ENCODE data around the gene PSG5. TPM values are rescaled to one million over a fixed set of nuclear protein-coding genes. Genes with fewer than 3 reads are reported as not detected.
"Not testable (repeated sequence)": the region's sequence is repeated elsewhere in the genome, so short reads cannot be mapped to it uniquely, and the experiment has no call there.

The PSG5 gene
- total RNA-seq, result 1.0 and 3.9 TPM in 2 replicates

DNA sequence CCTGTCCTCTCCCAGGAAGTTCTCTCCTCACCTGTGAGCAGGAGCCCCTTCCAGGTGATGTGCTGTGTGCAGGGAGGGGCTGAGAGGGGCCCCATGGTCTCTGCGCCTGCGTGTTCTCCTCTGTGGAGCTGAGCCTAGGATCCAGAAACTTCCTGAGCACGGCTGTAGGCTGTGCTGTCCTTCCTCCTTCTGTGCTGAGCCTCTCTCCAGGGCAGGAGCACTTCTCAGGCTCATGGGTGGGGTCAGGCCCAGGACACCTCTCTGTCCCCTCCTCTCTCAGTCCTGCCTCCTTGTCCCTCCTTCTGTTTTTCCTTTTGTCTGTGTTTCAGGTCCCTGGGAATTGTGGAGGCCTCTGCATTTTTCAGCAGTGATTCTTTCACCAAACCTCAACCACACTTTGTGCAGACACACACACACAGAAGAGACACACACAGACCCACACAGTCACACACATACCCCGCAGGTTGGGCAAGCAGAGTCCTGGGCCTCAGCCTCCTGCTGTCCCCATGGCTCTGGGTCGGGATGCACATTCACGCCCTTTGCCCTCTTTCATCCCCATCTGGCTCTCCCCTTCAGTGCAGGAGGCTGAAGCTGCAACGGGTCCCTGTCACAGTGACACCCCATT, at the start of gene PSG5:
Gene PSG5, minus strand, starts transcription at position 226 of the 625 bp plus-strand sequence. Its CDS starts 131 bp downstream, at position 95.
- H3K4me3 ChIP-seq (ENCODE audit: low read depth, low read length); DNase-seq (ENCODE audit: low read depth): not testable (repeated sequence)

DNA sequence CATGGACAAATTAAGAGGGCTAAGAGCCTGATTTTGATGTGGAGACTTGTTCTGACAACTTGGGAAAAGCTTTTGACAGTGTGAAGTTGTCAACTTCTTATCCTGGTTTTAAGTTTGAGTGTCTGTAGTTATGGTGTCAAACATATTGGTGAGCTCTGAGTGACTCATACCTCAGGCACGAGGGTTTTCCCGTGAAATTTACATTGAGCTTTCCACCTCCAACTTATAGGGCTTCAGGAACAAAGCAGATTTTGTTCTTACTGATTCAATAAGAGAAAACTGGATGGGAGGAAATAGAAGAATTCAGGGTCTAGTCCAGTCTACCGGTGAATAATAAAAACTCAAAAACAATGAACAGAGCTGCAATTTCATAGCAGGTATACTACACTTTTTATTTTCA, 49.4 kb upstream of the PSG5 start:
- H3K4me3 ChIP-seq (ENCODE audit: low read depth, low read length); DNase-seq (ENCODE audit: low read depth): not testable (repeated sequence)

DNA sequence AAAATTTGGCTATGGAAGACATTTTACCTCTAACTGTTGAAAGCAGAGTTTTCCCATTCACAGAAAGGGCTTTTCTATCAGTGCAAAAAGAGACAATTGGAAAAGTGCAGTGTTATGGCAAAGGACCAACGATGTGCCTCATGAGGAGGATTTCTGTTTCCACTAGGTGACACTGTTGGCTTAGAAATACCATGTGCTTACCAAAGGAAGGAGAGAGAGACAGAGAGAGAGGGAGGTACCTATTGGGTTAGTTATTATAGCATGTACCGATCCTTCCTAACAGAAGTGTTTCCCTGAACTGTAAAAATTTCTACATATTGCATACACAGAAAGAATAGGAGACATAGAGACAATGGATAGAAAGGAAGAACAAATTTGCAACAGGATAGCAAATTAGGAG, 43.0 kb upstream of the PSG5 start:
- TF ChIP-seq CTCF (conservative IDR thresholded peaks at IDR 0.05; ENCODE audit: low read depth, low read length), result peak; percentile 31
- no peak for DNase-seq (ENCODE audit: low read depth)
- no peak overlapping the region for H3K4me3 ChIP-seq (ENCODE audit: low read depth, low read length)

DNA sequence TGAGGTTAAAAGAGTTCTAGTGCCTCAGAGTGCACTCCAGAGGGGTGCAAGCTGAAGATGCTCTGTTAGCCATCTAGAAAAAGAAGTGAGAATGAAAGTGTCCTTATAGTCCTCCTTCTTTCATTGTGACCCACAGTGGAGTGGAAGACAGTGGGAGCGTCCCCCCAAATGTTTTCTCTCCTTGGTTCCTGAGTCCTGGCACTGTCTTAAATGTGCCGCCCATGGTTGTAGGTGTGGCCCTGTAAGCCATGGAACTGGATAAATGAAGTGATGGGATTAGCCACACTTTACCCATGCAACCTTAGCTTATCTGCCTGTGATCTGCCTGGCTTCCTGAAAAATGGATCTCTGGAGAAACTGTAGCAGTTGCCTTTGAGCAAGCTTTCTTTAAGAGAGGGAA, 42.4 kb upstream of the PSG5 start:
- not testable (repeated sequence) for DNase-seq (ENCODE audit: low read depth); H3K4me3 ChIP-seq (ENCODE audit: low read depth, low read length)

- not testable (repeated sequence) for DNase-seq (ENCODE audit: low read depth)
These were observed 40.6 kb upstream of the PSG5 start for GRCh38 chr19:43226986-43227385.

DNA sequence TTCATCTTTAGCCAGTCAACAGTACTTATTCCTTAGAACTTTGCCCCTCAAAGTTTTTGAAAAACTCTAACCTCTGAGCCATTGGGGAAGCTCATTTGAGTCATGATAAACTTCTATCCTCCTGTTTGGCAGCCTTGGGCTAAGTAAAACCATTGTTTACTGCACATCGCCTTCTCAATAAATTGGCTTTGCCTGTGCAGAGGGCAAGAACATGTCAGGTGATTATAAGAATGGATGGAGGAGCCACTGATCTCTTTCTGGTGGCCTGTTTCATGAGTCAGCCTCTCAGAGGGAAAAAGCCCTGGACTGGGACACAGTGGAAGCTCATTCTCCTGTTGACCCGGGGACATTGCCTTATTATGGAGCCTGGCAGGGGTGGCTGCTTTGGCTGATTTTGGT, 38.5 kb upstream of the PSG5 start:
- H3K4me3 ChIP-seq (ENCODE audit: low read depth, low read length), result no peak overlapping the region
- TF ChIP-seq CTCF (conservative IDR thresholded peaks at IDR 0.05; ENCODE audit: low read depth, low read length), result no peak
- no peak for DNase-seq (ENCODE audit: low read depth)

More at GRCh38 chr19:43226986-43227385, 40.6 kb upstream of the PSG5 start:
- not testable (repeated sequence) for H3K4me3 ChIP-seq (ENCODE audit: low read depth, low read length)

DNA sequence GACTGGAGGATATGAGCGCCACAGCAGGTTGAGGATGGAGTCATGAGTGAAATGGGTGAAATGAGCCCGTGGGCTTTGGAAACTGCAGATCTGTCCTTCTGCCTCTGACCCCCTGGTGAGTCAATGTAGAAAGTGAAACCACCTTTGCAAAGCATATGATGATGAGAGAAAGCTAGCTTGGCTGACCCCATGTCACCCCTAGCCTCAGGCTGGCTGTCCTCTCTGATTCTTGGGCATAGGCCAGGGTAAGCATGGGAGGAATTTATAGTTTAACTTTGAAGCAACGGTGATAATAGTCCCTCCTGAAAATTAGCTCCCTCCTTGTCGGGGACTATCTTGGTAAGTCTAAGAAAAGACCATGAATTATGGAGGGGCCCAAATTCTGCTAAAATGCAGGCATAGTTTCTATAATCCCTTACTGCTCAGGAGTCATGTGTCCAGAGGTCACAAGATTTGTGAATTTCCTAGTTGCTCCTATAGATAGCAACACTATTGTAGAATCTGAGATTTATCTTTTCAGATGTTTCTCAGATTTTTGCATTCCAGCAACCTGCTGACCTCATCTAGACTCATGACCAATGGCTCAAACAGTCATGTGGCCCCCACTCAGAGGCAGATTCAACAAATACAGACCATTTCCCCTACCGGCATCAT, 38.0 kb upstream of the PSG5 start:
- not testable (repeated sequence) for DNase-seq (ENCODE audit: low read depth); H3K4me3 ChIP-seq (ENCODE audit: low read depth, low read length)

DNA sequence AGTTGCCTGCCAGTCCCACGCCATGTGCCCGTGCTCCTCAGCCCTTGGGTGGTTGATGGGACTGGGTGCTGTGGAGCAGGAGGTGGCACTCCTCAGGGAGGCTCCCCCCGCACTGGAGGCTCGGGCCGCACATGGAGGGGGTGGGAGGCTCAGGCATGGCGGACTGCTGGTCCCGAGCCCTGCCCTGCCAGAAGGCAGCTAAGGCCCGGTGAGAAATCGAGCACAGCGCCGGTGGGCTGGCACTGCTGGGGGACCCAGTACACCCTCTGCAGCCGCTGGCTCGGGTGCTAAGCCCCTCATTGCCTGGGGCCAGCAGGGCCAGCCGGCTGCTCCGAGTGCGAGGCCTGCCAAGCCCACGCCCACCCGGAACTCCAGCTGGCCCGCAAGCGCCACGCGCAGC, 35.6 kb upstream of the PSG5 start:
- not testable (repeated sequence) for DNase-seq (ENCODE audit: low read depth)

DNA sequence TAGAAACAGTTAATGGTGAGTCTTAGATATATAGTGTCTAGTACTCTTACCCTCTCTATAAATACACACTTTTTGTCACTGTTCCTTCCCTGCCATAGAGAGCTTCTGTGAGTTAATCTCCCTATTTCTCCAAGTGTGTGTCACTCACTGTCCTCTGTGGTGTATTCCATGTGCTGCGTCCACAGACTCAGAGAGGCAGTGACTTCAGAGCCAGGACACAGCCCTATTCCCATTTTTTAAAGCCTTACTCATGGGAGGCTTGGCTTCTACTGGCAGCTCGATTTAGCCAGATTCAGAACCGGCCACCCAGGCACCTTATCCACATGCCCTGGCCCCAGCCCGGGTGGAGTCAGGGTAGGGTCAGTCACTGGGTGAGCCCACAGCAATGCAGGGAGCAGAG, 32.8 kb upstream of the PSG5 start:
- not testable (repeated sequence) for DNase-seq (ENCODE audit: low read depth)

More for the DNA sequence above, 35.6 kb upstream of the PSG5 start:
- H3K4me3 ChIP-seq (ENCODE audit: low read depth, low read length), result not testable (repeated sequence)

GRCh38 chr19:43215881-43216280, 29.5 kb upstream of the PSG5 start:
- not testable (repeated sequence) for DNase-seq (ENCODE audit: low read depth); H3K4me3 ChIP-seq (ENCODE audit: low read depth, low read length)

More for the DNA sequence above, 32.8 kb upstream of the PSG5 start:
- not testable (repeated sequence) for H3K4me3 ChIP-seq (ENCODE audit: low read depth, low read length)

- TF ChIP-seq CTCF (conservative IDR thresholded peaks at IDR 0.05; ENCODE audit: low read depth, low read length), result no peak
- no peak overlapping the region for H3K4me3 ChIP-seq (ENCODE audit: low read depth, low read length)
- DNase-seq (ENCODE audit: low read depth), result no peak
These were observed 21.7 kb upstream of the PSG5 start for GRCh38 chr19:43207991-43208390.

GRCh38 chr19:43207174-43207573, 20.8 kb upstream of the PSG5 start:
- not testable (repeated sequence) for H3K4me3 ChIP-seq (ENCODE audit: low read depth, low read length); DNase-seq (ENCODE audit: low read depth)

- H3K4me3 ChIP-seq (ENCODE audit: low read depth, low read length); DNase-seq (ENCODE audit: low read depth): not testable (repeated sequence)
These were observed 19.3 kb upstream of the PSG5 start, which contains the start of gene PSG4 for GRCh38 chr19:43205471-43206105. TSS of gene PSG4 (minus strand) at chr19:43205638. CDS start at chr19:43205536, 102 bp downstream.

DNA sequence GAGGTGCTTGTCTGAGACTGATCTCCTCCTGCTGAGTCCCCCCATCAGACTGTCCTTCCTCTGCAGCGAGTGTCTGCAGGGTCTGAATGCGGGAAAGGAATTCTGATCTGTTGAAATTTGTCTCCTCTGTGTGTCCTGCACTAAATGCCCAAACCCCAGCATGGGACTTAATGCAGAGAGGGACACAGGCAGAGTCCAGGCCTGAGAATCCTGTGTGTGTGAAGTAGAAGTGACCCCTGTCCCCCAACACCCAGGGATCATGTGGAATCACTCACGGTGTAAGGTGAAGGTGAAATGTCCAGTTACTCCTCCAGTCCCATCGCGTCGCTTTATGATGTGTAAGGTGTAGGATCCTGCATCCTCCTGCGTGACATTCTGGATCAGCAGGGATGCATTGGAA, 17.3 kb upstream of the PSG5 start:
- not testable (repeated sequence) for DNase-seq (ENCODE audit: low read depth); H3K4me3 ChIP-seq (ENCODE audit: low read depth, low read length)

DNA sequence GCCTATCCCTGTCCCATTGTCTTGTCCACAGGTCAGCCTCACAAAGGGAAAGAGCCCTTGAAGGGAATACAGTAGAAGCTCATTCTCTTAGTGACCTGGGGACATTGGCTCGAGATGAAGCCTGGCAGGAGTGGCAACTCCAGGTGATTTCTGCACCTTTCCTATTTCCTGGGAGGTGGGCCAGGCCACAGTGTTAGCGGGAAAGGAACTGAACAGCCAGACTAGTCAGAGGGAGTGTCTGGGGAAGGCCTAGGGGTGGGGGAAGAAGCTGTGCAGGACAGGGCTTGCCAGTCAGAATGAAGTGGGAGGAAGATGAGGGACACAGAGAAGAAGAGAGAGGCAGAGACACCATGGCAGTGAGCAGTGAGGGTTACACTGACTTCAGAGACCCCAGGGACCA, 15.6 kb upstream of the PSG5 start:
- H3K4me3 ChIP-seq (ENCODE audit: low read depth, low read length); DNase-seq (ENCODE audit: low read depth): not testable (repeated sequence)
